ENCODE measurements around the gene PAK1IP1. TPM values are rescaled to one million over a fixed set of nuclear protein-coding genes. Genes with fewer than 3 reads are reported as not detected.
A peak's percentile ranks its signal among the peaks of the same experiment; 100 is the strongest.

The PAK1IP1 gene
- total and polyA plus RNA-seq, 11 donors: 6.1 to 21.0 (median 8.7) TPM

DNA sequence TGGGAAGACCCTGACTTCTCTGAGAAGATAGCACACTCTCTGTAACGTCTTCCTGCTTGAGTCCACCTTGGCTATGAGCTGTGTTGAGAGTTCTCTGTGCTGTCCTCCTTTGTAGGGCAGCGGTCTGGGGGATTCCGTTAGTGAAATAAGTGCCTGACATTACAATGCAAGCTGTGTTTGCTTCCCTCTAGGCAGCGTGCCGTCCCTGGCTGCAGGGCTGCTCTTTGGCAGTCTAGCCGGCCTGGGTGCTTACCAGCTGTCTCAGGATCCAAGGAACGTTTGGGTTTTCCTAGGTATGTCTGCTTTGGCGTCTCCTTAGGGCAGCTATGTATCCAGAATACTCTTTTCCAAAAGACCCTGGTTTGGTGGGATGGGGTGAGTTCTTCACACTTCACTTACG is 30.9 kb downstream of the PAK1IP1 start:
- no peak for ATAC-seq
- intact Hi-C loops (cut with DNase I): loop anchor here in 1 of 10 donors (2.0 kb wide), 1 partner anchor 31 kb away; the partner anchor contains the start of genes C6orf52 and PAK1IP1
- peak overlapping the region in 1 of 12 donors; percentile 33 for H3K27ac ChIP-seq
- H3K4me1 ChIP-seq: peaks cover 0 to 55% (median 38%) of the 10 kb centered on the region in 12 donors
- TF ChIP-seq, protein P1, sequence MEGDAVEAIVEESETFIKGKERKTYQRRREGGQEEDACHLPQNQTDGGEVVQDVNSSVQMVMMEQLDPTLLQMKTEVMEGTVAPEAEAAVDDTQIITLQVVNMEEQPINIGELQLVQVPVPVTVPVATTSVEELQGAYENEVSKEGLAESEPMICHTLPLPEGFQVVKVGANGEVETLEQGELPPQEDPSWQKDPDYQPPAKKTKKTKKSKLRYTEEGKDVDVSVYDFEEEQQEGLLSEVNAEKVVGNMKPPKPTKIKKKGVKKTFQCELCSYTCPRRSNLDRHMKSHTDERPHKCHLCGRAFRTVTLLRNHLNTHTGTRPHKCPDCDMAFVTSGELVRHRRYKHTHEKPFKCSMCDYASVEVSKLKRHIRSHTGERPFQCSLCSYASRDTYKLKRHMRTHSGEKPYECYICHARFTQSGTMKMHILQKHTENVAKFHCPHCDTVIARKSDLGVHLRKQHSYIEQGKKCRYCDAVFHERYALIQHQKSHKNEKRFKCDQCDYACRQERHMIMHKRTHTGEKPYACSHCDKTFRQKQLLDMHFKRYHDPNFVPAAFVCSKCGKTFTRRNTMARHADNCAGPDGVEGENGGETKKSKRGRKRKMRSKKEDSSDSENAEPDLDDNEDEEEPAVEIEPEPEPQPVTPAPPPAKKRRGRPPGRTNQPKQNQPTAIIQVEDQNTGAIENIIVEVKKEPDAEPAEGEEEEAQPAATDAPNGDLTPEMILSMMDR (IDR thresholded peaks at IDR 0.05): no peak
- no peak for TF ChIP-seq POLR2A (IDR thresholded peaks at IDR 0.05)
- H3K36me3 ChIP-seq: peaks cover 0 to 56% (median 41%) of the 10 kb centered on the region in 9 donors
- H3K9me3 ChIP-seq: no peaks in the 10 kb centered on the region
- WGBS, 4 donors: 65 to 76% (median 70%) methylated on average over 9 of the region's 9 CpGs
- no peak overlapping the region for H3K4me3 ChIP-seq
- no peaks in the 10 kb centered on the region for H3K27me3 ChIP-seq
- no peak for DNase-seq

DNA sequence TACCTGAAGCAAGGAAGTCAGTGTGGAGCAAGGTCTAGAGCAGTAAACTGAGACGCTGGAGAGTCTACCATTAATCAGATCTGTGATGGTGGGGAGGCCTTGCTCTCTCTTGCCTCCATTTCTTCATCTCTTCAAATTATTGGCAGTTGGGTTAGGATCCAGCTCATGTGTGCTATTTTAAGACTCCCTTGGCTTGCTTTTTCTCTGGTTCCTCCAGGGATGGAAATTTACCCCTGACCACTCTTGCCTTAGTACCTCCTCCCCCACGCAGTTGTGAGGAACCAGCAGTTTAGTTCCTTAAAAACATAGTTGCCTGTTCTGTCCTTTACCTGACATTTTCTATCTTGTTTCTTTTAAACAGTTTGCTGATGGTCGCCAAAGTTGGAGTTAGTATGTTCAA is 35.5 kb downstream of the PAK1IP1 start:
- H3K27me3 ChIP-seq: no peaks in the 10 kb centered on the region
- peaks cover 0 to 88% (median 69%) of the 10 kb centered on the region in 9 donors for H3K36me3 ChIP-seq
- no peak overlapping the region for H3K4me3 ChIP-seq
- WGBS, 4 donors: 65 to 67% (median 66%) methylated on average over 3 of the region's 3 CpGs
- no peak for TF ChIP-seq POLR2A (IDR thresholded peaks at IDR 0.05)
- TF ChIP-seq, protein P1 (IDR thresholded peaks at IDR 0.05): no peak
- intact Hi-C loops (cut with DNase I): no loop called here
- H3K9me3 ChIP-seq: no peaks in the 10 kb centered on the region
- ATAC-seq: peak in 3 of 4 donors; percentile 24 to 54 (median 29)
- H3K4me1 ChIP-seq: peaks cover 0 to 26% (median 10%) of the 10 kb centered on the region in 12 donors
- H3K27ac ChIP-seq: no peak overlapping the region
- DNase-seq: no peak

DNA sequence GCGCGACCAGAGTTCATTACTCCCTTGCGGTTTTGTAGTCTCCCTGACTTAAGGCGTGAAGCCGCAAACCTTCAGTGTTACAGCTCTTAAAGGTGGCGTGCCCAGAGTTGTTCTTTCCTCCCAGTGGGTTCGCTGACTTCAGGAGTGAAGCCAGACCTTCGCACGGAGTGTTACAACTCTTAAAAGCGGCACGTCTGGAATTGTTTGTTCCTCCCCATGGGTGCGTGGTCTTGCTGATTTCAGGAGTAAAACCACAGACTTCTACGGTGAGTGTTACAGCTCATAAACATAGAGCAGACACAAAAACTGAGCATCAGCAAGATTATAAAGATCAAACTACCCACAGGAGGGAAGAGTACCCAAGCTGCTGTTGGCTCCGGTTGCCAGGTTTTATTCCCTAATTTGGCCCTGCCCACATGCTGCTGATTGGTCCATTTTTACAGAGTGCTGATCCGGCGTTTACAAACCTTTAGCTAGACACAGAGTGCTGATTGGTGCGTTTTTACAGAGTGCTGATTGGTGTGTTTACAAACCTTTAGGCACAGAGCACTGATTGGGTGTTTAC is 38.5 kb downstream of the PAK1IP1 start:
- intact Hi-C loops (cut with DNase I): no loop called here
- TF ChIP-seq, protein P1 (IDR thresholded peaks at IDR 0.05): no peak
- no peak for TF ChIP-seq POLR2A (IDR thresholded peaks at IDR 0.05)
- Histone ChIP-seq H3K27me3 (no peaks in the 10 kb centered on the region), H3K36me3 (peaks cover 0 to 60% (median 52%) of the 10 kb centered on the region in 9 donors), H3K27ac (no peak overlapping the region), H3K4me3 (no peak overlapping the region), H3K4me1 (peaks cover 0 to 11% (median 6%) of the 10 kb centered on the region in 12 donors), H3K9me3 (no peaks in the 10 kb centered on the region)
- DNase-seq (no peak), ATAC-seq (no peak)
- WGBS, 4 donors: 89 to 91% (median 90%) methylated on average over 17 of the region's 17 CpGs

DNA sequence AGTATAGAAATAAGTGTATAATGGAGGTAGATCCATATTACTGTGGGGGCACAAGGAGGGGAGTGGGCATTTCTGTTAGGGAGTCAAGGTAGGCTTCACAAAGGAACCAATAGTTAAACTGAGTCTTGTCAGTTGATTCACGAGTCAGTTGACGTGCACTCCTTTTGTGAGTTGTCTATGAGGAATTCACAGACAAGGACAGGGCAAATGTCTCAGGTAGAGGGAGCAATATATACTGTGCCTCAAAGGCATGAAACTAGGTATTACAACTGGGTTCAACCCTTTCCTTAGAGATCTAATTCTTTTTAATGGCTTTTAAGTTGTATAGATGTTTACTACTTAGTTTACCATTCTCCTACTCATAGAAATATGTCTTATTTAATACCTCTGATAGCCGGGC is 39.1 kb downstream of the PAK1IP1 start:
- ATAC-seq: no peak

More for the DNA sequence above, 39.1 kb downstream of the PAK1IP1 start:
- TF ChIP-seq, protein P1 (IDR thresholded peaks at IDR 0.05): no peak
- no peak for TF ChIP-seq POLR2A (IDR thresholded peaks at IDR 0.05)
- no peaks in the 10 kb centered on the region for H3K27me3 ChIP-seq
- no peak overlapping the region for H3K4me3 ChIP-seq
- no peak overlapping the region for H3K27ac ChIP-seq
- peaks cover 0 to 11% (median 6%) of the 10 kb centered on the region in 12 donors for H3K4me1 ChIP-seq
- intact Hi-C loops (cut with DNase I): no loop called here
- H3K9me3 ChIP-seq: no peaks in the 10 kb centered on the region
- no peak for DNase-seq
- H3K36me3 ChIP-seq: peaks cover 0 to 55% (median 46%) of the 10 kb centered on the region in 9 donors
- WGBS, 4 donors: 93 to 98% (median 95%) methylated on average over 3 of the region's 3 CpGs

Measured in heart left ventricle (tissue), 16 donors.